ENCODE data around the gene PPP5C.
A peak's percentile ranks its signal among the peaks of the same experiment; 100 is the strongest.

- no peak for TF ChIP-seq CTCF (IDR thresholded peaks at IDR 0.05 in 2 of 3, conservative IDR thresholded peaks at IDR 0.05 in 1 of 3; ENCODE audit: borderline replicate concordance in 1 of 3, insufficient read depth in 1 of 3, low read depth in 2 of 3, low read length in 2 of 3)
- TF ChIP-seq MAX (IDR thresholded peaks at IDR 0.05), result no peak
- TF ChIP-seq EZH2 (IDR thresholded peaks at IDR 0.05), result no peak
- no peak for TF ChIP-seq POLR2A (IDR thresholded peaks at IDR 0.05; ENCODE audit: borderline replicate concordance, extremely low read depth, insufficient read depth, insufficient read length)
- TF ChIP-seq ZNF274 (IDR thresholded peaks at IDR 0.05; ENCODE audit: low read depth, low read length), result no peak
- TF ChIP-seq YY1 (IDR thresholded peaks at IDR 0.05; ENCODE audit: extremely low read depth, insufficient replicate concordance, low read depth, low read length), result no peak
- no peak for TF ChIP-seq FOSL1 (IDR thresholded peaks at IDR 0.05; ENCODE audit: low read depth)
- peak; percentile 72 for TF ChIP-seq SP1 (IDR thresholded peaks at IDR 0.05; ENCODE audit: low read depth)
- TF ChIP-seq RAD21 (IDR thresholded peaks at IDR 0.05; ENCODE audit: low read depth), result no peak
- peak; percentile 73 for TF ChIP-seq POLR2AphosphoS5 (IDR thresholded peaks at IDR 0.05; ENCODE audit: low read depth, low read length)
- TF ChIP-seq EGR1 (IDR thresholded peaks at IDR 0.05; ENCODE audit: low read depth), result no peak
- TF ChIP-seq TCF7L2 (IDR thresholded peaks at IDR 0.05; ENCODE audit: borderline replicate concordance, extremely low read depth, insufficient read depth, insufficient read length), result no peak
- TF ChIP-seq ZFX (IDR thresholded peaks at IDR 0.05), result no peak
- no peak for TF ChIP-seq EZH2phosphoT487 (IDR thresholded peaks at IDR 0.05; ENCODE audit: borderline replicate concordance)
These were observed 47.8 kb upstream of the PPP5C start for GRCh38 chr19:46299004-46299509.

Measured in HCT116 (cell line).